ENCODE measurements around the gene TMPO. TPM values are rescaled to one million over a fixed set of nuclear protein-coding genes. Genes with fewer than 3 reads are reported as not detected.
"Not testable (repeated sequence)": the region's sequence is repeated elsewhere in the genome, so short reads cannot be mapped to it uniquely, and the experiment has no call there.

The TMPO gene
- total RNA-seq, 1 experiment from 2014 or later, result 265 TPM

DNA sequence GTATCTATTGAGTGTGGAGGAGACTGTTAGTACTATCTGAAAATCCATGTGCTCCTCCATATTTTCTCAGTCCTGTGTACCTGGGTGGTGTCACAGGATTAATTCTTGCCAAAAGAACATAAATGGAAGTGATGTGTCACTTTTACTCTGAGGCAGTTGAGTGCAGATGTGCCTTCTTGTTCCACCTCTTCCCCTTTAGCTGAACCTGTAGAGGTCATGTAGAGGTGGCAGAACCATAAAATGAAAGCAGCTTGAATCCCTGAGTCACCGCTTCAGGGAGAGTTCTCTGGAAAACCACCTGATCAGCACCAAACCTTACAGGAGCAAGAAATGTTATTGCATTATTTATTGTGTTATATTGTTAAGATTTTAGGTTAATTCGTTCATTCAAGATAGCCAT is 63.4 kb downstream of the TMPO start:
- peak; percentile 42 for DNase-seq (ENCODE audit: low spot score)

DNA sequence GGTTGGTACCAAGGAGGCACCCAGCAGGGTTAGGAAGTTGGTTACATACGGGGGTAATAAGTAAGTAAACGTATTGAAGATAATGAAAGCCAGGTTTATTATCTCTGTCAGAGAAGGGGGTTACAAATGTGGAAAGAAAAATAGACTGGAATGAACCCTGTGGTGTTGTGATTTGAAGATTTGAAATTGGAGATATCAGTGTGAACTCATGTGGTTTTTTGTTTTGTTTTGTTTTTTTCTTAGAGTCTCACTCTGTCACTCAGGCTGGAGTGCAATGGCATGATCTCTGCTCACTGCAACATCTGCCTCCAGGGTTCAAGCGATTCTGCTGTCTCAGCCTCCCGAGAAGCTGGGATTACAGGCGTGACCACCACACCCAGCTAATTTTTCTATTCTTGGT is 64.0 kb downstream of the TMPO start:
- no peak for DNase-seq (ENCODE audit: low spot score)

DNA sequence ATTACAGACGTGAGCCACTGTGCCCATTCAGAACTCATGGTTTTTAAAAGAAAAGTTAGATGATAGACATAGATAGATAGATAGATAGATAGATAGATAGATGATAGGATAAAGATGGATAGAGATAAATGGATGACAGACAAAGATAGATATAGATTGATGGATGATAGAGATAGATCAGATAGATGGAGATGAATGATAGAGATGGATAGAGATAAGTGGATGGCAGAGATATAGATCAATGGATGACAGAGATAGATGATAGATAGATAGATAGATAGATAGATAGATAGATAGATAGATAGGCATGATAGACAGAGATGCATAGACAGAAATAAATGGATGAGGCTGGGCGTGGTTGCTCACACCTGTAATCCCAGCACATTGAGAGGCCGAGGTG is 64.4 kb downstream of the TMPO start:
- DNase-seq (ENCODE audit: low spot score), result no peak

DNA sequence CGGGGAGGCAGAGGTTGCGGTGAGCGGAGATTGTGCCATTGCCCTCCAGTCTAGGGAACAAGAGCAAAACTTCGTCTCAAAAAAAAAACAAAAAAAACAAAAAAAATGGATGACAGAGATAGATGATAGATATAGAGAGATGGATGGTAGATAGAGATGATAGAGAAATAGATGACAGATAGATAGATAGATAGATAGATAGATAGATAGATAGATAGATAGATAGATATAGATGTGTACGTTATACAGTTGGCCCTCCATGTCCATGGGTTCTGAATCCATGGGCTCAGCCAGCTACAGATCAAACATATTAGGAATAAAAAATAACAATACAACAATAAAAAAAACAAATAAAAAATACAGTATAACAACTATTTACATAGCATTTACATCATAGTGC is 65.3 kb downstream of the TMPO start:
- no peak for DNase-seq (ENCODE audit: low spot score)

DNA sequence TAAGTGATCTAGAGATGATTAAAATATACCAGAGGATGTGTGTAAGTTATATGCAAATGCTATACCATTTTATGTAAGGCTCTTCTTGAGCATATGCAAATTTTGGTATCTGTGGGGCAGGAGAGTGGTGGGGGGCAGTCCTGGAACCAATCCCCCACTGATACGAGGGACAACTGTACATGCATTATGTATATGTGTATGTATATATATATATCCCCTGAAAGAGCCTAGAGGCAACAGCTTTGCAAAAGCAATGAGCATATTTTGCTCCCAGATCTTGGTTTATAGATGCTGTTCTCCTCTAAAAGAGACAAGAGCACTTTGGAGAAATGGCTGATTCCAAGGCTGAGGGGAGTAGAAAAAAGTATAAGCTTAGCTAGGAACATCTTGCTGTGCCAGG is 65.7 kb downstream of the TMPO start:
- no peak for DNase-seq (ENCODE audit: low spot score)

DNA sequence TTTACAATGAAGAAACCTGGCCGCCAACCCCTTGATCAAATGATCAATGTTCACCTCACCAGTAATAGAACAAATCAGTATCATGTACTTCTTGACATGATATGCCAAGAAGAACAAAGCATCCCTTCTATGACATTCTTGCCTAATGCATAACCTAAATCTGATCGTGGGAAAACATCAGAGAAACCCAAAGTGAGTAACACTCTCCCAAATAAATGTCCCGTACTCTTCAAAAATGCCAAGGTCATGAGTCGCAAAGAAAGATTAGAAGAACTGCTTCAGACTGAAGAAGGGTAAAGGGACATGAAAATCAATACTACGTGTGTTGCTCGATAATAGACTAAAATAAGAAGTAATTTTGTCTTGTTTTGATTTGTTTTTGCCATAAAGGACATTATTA is 66.7 kb downstream of the TMPO start:
- DNase-seq (ENCODE audit: low spot score), result peak; percentile 10

DNA sequence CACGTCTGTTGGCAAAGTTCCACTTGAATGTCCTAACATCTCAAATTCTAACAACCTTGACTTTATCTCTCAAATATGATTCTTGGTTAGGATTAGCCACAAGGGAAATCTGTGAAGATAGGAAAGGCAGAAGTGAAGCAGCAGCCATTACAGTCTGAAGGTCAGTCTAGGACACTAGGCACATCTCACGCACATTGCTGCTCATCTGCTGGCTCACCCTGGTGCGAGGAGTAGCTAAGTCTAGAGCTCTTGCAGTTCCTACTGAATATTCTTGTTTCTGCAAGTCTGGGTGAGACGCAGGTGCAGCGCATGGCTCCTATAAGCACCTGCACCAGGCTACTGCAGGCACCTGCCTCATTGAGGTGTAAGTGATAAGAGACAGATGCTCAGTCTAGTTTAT is 71.7 kb downstream of the TMPO start:
- no peak for DNase-seq (ENCODE audit: low spot score)

GRCh38 chr12:98591209-98591608 is 75.8 kb downstream of the TMPO start:
- DNase-seq (ENCODE audit: low spot score), result no peak

DNA sequence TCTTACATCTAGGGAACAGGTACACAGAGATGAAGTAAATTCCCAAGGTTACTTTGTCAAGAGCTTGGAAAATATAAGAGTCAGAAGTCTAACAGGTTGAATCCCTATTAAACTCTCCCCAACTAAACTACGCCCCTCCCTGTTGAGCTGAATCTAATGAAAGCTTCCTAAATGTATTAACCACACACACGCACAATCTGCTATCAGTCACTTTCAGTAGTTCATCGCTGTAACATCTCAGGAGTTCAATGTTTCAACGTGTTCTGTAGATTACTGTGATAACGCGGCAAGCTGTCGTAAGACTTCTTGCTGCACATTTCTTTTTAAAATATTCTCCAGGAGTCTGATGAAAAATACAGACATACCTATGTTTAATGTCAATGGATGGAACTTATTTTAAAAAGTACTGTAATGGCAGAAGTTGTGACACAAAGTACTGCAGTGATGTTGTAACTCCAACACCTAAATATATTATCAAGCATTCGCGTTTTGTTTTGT is 77.5 kb downstream of the TMPO start:
- DNase-seq (ENCODE audit: low spot score), result no peak

DNA sequence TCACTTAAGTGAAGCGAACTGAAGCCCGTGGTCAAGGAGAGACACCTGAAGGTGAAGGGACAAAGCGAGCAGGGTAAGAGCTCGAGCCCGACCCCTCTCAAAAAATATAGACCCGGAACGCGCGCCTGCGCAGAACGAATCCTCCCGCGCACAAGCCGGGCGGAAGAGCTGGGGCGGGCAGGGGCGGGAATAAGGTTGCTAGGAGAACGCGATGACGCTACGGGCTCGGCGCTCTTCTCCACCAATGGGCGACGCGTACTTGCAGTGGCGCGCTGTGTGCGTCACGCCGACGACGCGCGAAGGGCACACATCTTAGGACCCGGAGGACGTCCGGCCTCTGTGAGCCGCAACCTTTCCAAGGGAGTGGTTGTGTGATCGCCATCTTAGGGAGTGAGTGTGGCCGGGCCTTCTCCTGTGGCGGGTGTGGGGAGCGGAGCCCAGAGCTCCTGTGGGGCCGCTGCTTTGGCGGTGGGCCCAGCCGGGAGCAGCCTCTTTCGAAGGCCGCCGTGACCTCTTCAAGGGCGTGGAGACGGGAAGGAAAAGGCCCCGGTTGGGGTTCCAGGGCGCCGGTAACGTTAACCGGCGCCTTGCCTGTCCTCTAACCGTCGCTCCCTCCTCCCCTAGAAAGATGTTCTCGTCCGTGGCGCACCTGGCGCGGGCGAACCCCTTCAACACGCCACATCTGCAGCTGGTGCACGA is 78.1 kb downstream of the TMPO start, which contains the start of gene SLC25A3:
Gene SLC25A3 (plus strand): TSS at position 336 of the 699 bp plus-strand sequence. CDS start 293 bp downstream, at position 629.
- peak; percentile 94 for DNase-seq (ENCODE audit: low spot score)

DNA sequence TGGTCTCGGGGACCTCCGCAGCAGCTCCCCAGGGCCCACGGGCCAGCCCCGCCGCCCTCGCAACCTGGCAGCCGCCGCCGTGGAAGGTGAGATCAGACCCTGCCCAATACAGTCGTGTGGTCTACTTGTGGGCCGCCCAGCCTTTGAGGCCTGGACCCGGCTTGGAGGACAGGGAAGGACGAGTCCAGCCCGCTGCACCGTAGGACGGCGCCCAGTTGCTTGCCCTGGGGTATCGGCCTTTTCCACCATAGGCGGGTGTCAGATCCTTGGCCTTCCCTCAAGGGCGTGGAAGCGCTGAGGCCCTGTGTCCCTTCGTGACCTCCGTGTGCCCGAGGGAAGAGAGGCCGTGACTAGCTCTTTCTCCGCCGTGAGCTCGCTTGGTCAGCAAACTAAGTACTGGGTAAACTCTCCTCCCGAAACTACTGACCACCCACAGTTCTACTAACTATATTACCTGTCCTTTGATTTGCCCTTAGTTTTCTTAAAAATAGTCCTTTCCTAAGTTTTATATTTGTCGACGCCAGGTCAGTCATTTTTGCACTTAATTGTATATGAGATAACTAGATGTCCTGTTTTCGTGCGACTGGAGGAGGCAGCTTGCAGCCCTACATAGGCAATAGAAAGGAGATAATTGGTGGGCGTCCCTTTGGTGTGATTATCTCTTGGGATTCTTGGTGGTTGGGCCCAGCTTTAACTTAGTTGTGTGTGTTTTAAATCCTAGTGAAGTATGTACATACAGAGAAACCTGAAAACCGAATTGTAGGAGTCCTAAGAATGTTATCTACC is 78.9 kb downstream of the TMPO start:
- DNase-seq (ENCODE audit: low spot score), result peak; percentile 8

DNA sequence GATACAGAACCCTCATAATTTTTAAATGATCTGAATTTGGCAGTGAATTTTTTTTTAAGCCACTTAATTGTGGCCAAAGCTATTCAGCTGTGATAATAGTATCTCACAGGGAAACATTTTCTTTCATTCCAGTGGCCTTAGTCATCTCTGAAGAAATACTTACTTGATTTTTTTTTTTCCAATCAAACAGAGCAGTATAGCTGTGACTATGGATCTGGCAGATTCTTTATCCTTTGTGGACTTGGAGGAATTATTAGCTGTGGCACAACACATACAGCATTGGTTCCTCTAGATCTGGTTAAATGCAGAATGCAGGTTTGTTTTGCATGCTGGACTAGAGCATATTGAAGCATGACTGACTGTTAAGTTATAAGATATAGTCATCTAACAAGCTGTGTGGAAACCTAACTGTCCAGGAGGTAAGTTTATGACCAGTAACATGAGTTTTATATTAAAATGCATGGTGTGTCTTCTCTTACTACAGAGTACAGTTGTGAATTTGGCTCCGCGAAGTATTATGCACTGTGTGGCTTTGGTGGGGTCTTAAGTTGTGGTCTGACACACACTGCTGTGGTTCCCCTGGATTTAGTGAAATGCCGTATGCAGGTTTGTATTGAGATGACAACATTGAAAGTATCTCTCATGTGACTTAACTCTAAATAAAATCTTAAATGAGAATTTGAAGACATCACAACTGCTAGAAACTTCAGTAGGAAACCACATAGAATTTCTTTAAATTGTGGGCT is 80.0 kb downstream of the TMPO start:
- DNase-seq (ENCODE audit: low spot score), result peak; percentile 51

- DNase-seq (ENCODE audit: low spot score), result not testable (repeated sequence)
Measured at GRCh38 chr12:98597313-98597712, 81.9 kb downstream of the TMPO start.

Other genes starting within 250 kb of the TMPO start
- gene SLC25A3, start 78.1 kb downstream of the TMPO start, total RNA-seq (2014; rRNA removed; shearing (Covaris generic)), result 792 and 794 TPM in 2 replicates
- 86.7 and 120 TPM in 2 replicates for gene IKBIP, start 129.2 kb downstream of the TMPO start, total RNA-seq (2014; rRNA removed; shearing (Covaris generic))
- 16.3 and 18.2 TPM in 2 replicates for gene APAF1, start 129.7 kb downstream of the TMPO start, total RNA-seq (2014; rRNA removed; shearing (Covaris generic))